Measurements from ENCODE around the gene SGPP2. TPM values are rescaled to one million over a fixed set of nuclear protein-coding genes. Genes with fewer than 3 reads are reported as not detected.

SGPP2 gene
- polyA plus RNA-seq, 1 donor (not counting 4 experiments of a cell fraction or from before 2014, with no cell fraction given), result 2.6 TPM

DNA sequence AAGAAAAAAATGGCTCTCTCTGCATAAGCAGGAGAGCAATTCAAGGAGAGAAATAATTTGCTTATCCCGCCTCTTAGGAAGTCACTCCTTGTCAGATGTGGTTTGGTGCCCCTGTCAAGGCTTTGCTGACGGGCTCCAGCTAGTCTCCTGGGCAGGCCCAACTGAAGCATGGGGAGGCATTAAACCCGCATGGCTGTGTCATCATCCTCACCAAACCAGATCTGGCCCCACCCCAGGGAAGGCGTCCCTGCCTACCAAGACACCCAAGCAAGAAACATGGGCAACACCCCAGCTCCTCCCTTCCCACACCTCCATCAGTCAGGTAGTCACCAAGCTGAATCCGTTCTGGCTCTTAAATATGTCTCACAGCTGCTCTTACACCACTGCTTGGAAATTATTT lies 108.0 kb downstream of the SGPP2 start:
- H4K20me1 ChIP-seq (ENCODE audit: control insufficient read depth, extremely low read depth, insufficient read depth, low read length), result no peaks in the 10 kb centered on the region
- DNase-seq (ENCODE audit: low read depth, low spot score) (peak; percentile 17), FAIRE-seq (peak; percentile 13)
- no peak overlapping the region for H2AFZ ChIP-seq (ENCODE audit: control insufficient read depth, low read length)
- H3K27ac ChIP-seq (ENCODE audit: control insufficient read depth, insufficient read depth, low read length), result no peak overlapping the region
- no peaks in the 10 kb centered on the region for H3K36me3 ChIP-seq (ENCODE audit: control insufficient read depth in 2 of 2, extremely low read depth in 1 of 2, insufficient read depth in 2 of 2, low read length in 2 of 2)
- no peak overlapping the region for H3K4me2 ChIP-seq (ENCODE audit: control insufficient read depth, extremely low read depth, insufficient read depth, low read depth, low read length)
- TF ChIP-seq, protein P1, sequence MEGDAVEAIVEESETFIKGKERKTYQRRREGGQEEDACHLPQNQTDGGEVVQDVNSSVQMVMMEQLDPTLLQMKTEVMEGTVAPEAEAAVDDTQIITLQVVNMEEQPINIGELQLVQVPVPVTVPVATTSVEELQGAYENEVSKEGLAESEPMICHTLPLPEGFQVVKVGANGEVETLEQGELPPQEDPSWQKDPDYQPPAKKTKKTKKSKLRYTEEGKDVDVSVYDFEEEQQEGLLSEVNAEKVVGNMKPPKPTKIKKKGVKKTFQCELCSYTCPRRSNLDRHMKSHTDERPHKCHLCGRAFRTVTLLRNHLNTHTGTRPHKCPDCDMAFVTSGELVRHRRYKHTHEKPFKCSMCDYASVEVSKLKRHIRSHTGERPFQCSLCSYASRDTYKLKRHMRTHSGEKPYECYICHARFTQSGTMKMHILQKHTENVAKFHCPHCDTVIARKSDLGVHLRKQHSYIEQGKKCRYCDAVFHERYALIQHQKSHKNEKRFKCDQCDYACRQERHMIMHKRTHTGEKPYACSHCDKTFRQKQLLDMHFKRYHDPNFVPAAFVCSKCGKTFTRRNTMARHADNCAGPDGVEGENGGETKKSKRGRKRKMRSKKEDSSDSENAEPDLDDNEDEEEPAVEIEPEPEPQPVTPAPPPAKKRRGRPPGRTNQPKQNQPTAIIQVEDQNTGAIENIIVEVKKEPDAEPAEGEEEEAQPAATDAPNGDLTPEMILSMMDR (optimal IDR thresholded peaks at IDR 0.05 in 1 of 3, IDR thresholded peaks at IDR 0.05 in 1 of 3, conservative IDR thresholded peaks at IDR 0.05 in 1 of 3; ENCODE audit: extremely low read depth in 1 of 3, insufficient read depth in 2 of 3, low read length in 3 of 3), result no peak
- TF ChIP-seq EZH2 (IDR thresholded peaks at IDR 0.05; ENCODE audit: low read length), result no peak
- H3K4me3 ChIP-seq (ENCODE audit: control insufficient read depth in 2 of 3, extremely low read depth in 1 of 3, insufficient read depth in 2 of 3, low read depth in 1 of 3, low read length in 3 of 3), result no peak overlapping the region
- H3K9me1 ChIP-seq (ENCODE audit: control insufficient read depth, extremely low read depth, insufficient read depth, low read length), result no peaks in the 10 kb centered on the region
- H3K79me2 ChIP-seq (ENCODE audit: control insufficient read depth, insufficient read depth, low read length), result no peaks in the 10 kb centered on the region
- no peaks in the 10 kb centered on the region for H3K27me3 ChIP-seq (ENCODE audit: control insufficient read depth, extremely low read depth, insufficient read depth, low read length)
- dilution Hi-C loops (cut with MboI; ENCODE audit: extremely low pct_ligation_motif_present, low sequenced_read_pairs), result no loop called here
- H3K9ac ChIP-seq (ENCODE audit: control insufficient read depth, extremely low read depth, insufficient read depth, low read length), result no peak overlapping the region
- no peaks in the 10 kb centered on the region for H3K4me1 ChIP-seq (ENCODE audit: control insufficient read depth, extremely low read depth, insufficient read depth, low read length)
- H3K9me3 ChIP-seq (ENCODE audit: control insufficient read depth, low read depth, low read length), result no peaks in the 10 kb centered on the region

DNA sequence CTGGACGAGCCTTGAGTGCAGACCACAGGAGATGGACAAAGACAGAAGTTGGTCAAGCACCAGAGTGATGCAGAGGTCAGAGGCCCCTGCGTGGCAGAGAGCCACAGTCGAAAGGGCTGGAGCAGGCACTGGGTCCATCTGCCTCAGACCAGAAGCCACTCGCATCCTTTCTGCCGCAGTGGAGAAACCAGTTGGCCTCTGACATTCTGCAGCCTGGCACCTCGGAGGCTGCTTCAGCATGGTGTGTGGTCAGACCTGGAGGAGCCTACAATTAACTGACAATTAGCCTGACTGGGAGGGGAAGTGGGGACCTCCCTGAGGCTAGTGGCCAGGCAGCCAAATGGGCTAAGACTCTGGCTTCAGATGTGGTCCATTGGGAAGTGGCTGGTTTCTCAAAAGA lies 111.1 kb downstream of the SGPP2 start:
- H3K9me3 ChIP-seq (ENCODE audit: control insufficient read depth, low read depth, low read length), result no peaks in the 10 kb centered on the region
- H3K4me3 ChIP-seq (ENCODE audit: control insufficient read depth in 2 of 3, extremely low read depth in 1 of 3, insufficient read depth in 2 of 3, low read depth in 1 of 3, low read length in 3 of 3), result no peak overlapping the region
- no peaks in the 10 kb centered on the region for H4K20me1 ChIP-seq (ENCODE audit: control insufficient read depth, extremely low read depth, insufficient read depth, low read length)
- H3K4me1 ChIP-seq (ENCODE audit: control insufficient read depth, extremely low read depth, insufficient read depth, low read length), result no peaks in the 10 kb centered on the region
- dilution Hi-C loops (cut with MboI; ENCODE audit: extremely low pct_ligation_motif_present, low sequenced_read_pairs), result no loop called here
- no peaks in the 10 kb centered on the region for H3K36me3 ChIP-seq (ENCODE audit: control insufficient read depth in 2 of 2, extremely low read depth in 1 of 2, insufficient read depth in 2 of 2, low read length in 2 of 2)
- no peak overlapping the region for H3K9ac ChIP-seq (ENCODE audit: control insufficient read depth, extremely low read depth, insufficient read depth, low read length)
- TF ChIP-seq, protein P1 (optimal IDR thresholded peaks at IDR 0.05 in 1 of 3, IDR thresholded peaks at IDR 0.05 in 1 of 3, conservative IDR thresholded peaks at IDR 0.05 in 1 of 3; ENCODE audit: extremely low read depth in 1 of 3, insufficient read depth in 2 of 3, low read length in 3 of 3), result no peak
- TF ChIP-seq EZH2 (IDR thresholded peaks at IDR 0.05; ENCODE audit: low read length), result no peak
- no peak overlapping the region for H2AFZ ChIP-seq (ENCODE audit: control insufficient read depth, low read length)
- H3K27ac ChIP-seq (ENCODE audit: control insufficient read depth, insufficient read depth, low read length), result no peak overlapping the region
- H3K4me2 ChIP-seq (ENCODE audit: control insufficient read depth, extremely low read depth, insufficient read depth, low read depth, low read length), result no peak overlapping the region
- FAIRE-seq (no peak), DNase-seq (ENCODE audit: low read depth, low spot score) (no peak)
- H3K79me2 ChIP-seq (ENCODE audit: control insufficient read depth, insufficient read depth, low read length), result no peaks in the 10 kb centered on the region
- no peaks in the 10 kb centered on the region for H3K9me1 ChIP-seq (ENCODE audit: control insufficient read depth, extremely low read depth, insufficient read depth, low read length)
- no peaks in the 10 kb centered on the region for H3K27me3 ChIP-seq (ENCODE audit: control insufficient read depth, extremely low read depth, insufficient read depth, low read length)
